Measurements from ENCODE around the gene ZSCAN29. TPM values are rescaled to one million over a fixed set of nuclear protein-coding genes. Genes with fewer than 3 reads are reported as not detected.
"Not testable (repeated sequence)": the region's sequence is repeated elsewhere in the genome, so short reads cannot be mapped to it uniquely, and the experiment has no call there.

Gene ZSCAN29
- total RNA-seq, 2 experiments from 2014 or later = 30.2 to 73.7 TPM

DNA sequence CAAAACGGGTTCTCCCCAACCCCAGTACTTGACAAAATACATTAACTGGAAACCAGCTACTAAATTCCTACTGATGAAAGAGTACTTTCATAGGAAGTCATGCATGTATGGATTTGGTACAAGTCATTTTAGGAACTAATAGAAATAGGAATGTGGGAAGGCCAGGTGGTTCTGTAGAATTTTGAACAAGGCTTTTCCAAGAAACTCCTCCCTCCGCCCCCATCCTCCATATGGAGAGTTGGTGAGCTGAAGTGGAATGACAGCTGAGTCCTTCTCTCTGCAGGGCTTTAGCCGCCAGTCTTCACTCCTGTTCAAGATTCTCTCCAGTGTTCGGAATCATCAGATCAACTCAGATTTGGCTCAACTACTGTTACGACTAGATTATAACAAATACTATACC, 33.3 kb upstream of the ZSCAN29 start:
- no TSS peak for BruUV-seq (replicated peaks)
- CTCF ChIA-PET (ENCODE audit: unreplicated experiment) = no interaction called here
- no peaks in the 10 kb centered on the region for H3K79me2 ChIP-seq (ENCODE audit: insufficient read depth, low read depth, low read length)

DNA sequence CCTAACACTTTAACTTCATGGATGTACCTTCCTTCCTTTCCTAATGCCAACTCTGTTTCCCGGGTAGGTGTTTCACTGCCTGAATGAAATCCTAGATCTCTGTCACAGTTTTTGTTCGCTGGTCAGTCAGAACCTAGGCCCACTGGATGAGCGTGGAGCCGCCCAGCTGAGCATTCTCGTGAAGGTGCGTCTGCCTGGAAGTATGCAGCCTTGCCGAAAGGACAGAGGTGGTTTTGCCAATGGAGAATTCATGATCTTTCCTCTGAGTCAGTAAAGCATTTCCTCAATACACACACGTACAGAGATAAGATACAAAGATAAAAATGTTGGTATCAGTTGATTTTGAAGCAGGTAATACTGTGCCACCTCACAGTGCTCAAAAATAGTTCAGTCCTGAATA, 32.8 kb upstream of the ZSCAN29 start:
- POLR2A ChIA-PET = interaction anchor here (0.5 kb wide), 1 partner anchor 1174 kb away, joined by 3 read pairs; no protein-coding TSS in a partner anchor
- Histone ChIP-seq H4K20me1 (ENCODE audit: insufficient read depth, low read length) (no peaks in the 10 kb centered on the region), H3K4me3 (ENCODE audit: low read depth, low read length, poor library complexity, severe bottlenecking) (no peak overlapping the region), H3K36me3 (ENCODE audit: insufficient read depth, low read length) (peaks cover 99% of the 10 kb centered on the region), H2AFZ (ENCODE audit: low read length) (no peak overlapping the region), H3K9me3 (ENCODE audit: low read length) (no peaks in the 10 kb centered on the region), H3K79me2 (ENCODE audit: insufficient read depth, low read depth, low read length) (no peaks in the 10 kb centered on the region), H3K9me2 (ENCODE audit: insufficient read depth, low read length) (no peaks in the 10 kb centered on the region), H3K4me1 (ENCODE audit: insufficient read depth, low read length, poor library complexity, severe bottlenecking) (no peaks in the 10 kb centered on the region), H3K27ac (ENCODE audit: low read depth, low read length, poor library complexity, severe bottlenecking) (no peak overlapping the region), H3K4me2 (ENCODE audit: low read length) (no peak overlapping the region)
- BruUV-seq (replicated peaks) = no TSS peak
- intact Hi-C loops (cut with micrococcal nuclease; ENCODE audit: unreplicated experiment) = no loop called here
- TF ChIP-seq EZH2phosphoT487 (IDR thresholded peaks at IDR 0.05; ENCODE audit: borderline replicate concordance, low read depth, low read length) (no peak), CTCF (conservative IDR thresholded peaks at IDR 0.05; ENCODE audit: low read length) (no peak)
- CTCF ChIA-PET (ENCODE audit: unreplicated experiment) = no interaction called here
- no peak for DNase-seq (ENCODE audit: low spot score)

More for the DNA sequence above, 33.3 kb upstream of the ZSCAN29 start:
- no peak overlapping the region for H2AFZ ChIP-seq (ENCODE audit: low read length)
- intact Hi-C loops (cut with micrococcal nuclease; ENCODE audit: unreplicated experiment) = no loop called here
- H3K36me3 ChIP-seq (ENCODE audit: insufficient read depth, low read length) = peaks cover 99% of the 10 kb centered on the region
- H3K4me1 ChIP-seq (ENCODE audit: insufficient read depth, low read length, poor library complexity, severe bottlenecking) = no peaks in the 10 kb centered on the region
- no peaks in the 10 kb centered on the region for H4K20me1 ChIP-seq (ENCODE audit: insufficient read depth, low read length)
- no peak overlapping the region for H3K4me2 ChIP-seq (ENCODE audit: low read length)
- H3K4me3 ChIP-seq (ENCODE audit: low read depth, low read length, poor library complexity, severe bottlenecking) = no peak overlapping the region
- H3K27ac ChIP-seq (ENCODE audit: low read depth, low read length, poor library complexity, severe bottlenecking) = no peak overlapping the region
- H3K9me2 ChIP-seq (ENCODE audit: insufficient read depth, low read length) = no peaks in the 10 kb centered on the region
- no peak for DNase-seq (ENCODE audit: low spot score)
- no peak for TF ChIP-seq EZH2phosphoT487 (IDR thresholded peaks at IDR 0.05; ENCODE audit: borderline replicate concordance, low read depth, low read length)
- no peak for TF ChIP-seq CTCF (conservative IDR thresholded peaks at IDR 0.05; ENCODE audit: low read length)
- POLR2A ChIA-PET = interaction anchor here (0.5 kb wide), 2 partner anchors 142 to 1174 kb away, joined by 3 read pairs; no protein-coding TSS in a partner anchor
- no peaks in the 10 kb centered on the region for H3K9me3 ChIP-seq (ENCODE audit: low read length)

- Histone ChIP-seq H3K4me1 (ENCODE audit: insufficient read depth, low read length, poor library complexity, severe bottlenecking) (no peaks in the 10 kb centered on the region), H4K20me1 (ENCODE audit: insufficient read depth, low read length) (no peaks in the 10 kb centered on the region), H3K36me3 (ENCODE audit: insufficient read depth, low read length) (peaks cover 99% of the 10 kb centered on the region), H3K79me2 (ENCODE audit: insufficient read depth, low read depth, low read length) (no peaks in the 10 kb centered on the region), H2AFZ (ENCODE audit: low read length) (no peak overlapping the region), H3K9me2 (ENCODE audit: insufficient read depth, low read length) (no peaks in the 10 kb centered on the region), H3K4me2 (ENCODE audit: low read length) (no peak overlapping the region), H3K4me3 (ENCODE audit: low read depth, low read length, poor library complexity, severe bottlenecking) (no peak overlapping the region), H3K27ac (ENCODE audit: low read depth, low read length, poor library complexity, severe bottlenecking) (no peak overlapping the region), H3K9me3 (ENCODE audit: low read length) (no peaks in the 10 kb centered on the region)
- POLR2A ChIA-PET = no interaction called here
- BruUV-seq (replicated peaks) = no TSS peak
- DNase-seq (ENCODE audit: low spot score) = no peak
- intact Hi-C loops (cut with micrococcal nuclease; ENCODE audit: unreplicated experiment) = no loop called here
- TF ChIP-seq CTCF (conservative IDR thresholded peaks at IDR 0.05; ENCODE audit: low read length) (no peak), EZH2phosphoT487 (IDR thresholded peaks at IDR 0.05; ENCODE audit: borderline replicate concordance, low read depth, low read length) (no peak)
- CTCF ChIA-PET (ENCODE audit: unreplicated experiment) = no interaction called here
Measured at GRCh38 chr15:43402255-43402654, 31.4 kb upstream of the ZSCAN29 start.

GRCh38 chr15:43393592-43393991, 22.7 kb upstream of the ZSCAN29 start:
- H3K9me3 ChIP-seq (ENCODE audit: low read length); CTCF ChIA-PET (ENCODE audit: unreplicated experiment); H3K4me1 ChIP-seq (ENCODE audit: insufficient read depth, low read length, poor library complexity, severe bottlenecking); DNase-seq (ENCODE audit: low spot score); H3K27ac ChIP-seq (ENCODE audit: low read depth, low read length, poor library complexity, severe bottlenecking); H3K79me2 ChIP-seq (ENCODE audit: insufficient read depth, low read depth, low read length); H3K4me2 ChIP-seq (ENCODE audit: low read length); H3K4me3 ChIP-seq (ENCODE audit: low read depth, low read length, poor library complexity, severe bottlenecking); BruUV-seq (replicated peaks); H4K20me1 ChIP-seq (ENCODE audit: insufficient read depth, low read length); H3K9me2 ChIP-seq (ENCODE audit: insufficient read depth, low read length); intact Hi-C loops (cut with micrococcal nuclease; ENCODE audit: unreplicated experiment); H2AFZ ChIP-seq (ENCODE audit: low read length): not testable (repeated sequence)
- POLR2A ChIA-PET = interaction anchor here (0.7 kb wide), 1 partner anchor 28 kb away, joined by 3 read pairs; no protein-coding TSS in a partner anchor
- H3K36me3 ChIP-seq (ENCODE audit: insufficient read depth, low read length) = peaks cover 77% of the 10 kb centered on the region

All from OCI-LY7 (cell line).